Measurements from ENCODE around the gene C16orf96.

The C16orf96 gene

DNA sequence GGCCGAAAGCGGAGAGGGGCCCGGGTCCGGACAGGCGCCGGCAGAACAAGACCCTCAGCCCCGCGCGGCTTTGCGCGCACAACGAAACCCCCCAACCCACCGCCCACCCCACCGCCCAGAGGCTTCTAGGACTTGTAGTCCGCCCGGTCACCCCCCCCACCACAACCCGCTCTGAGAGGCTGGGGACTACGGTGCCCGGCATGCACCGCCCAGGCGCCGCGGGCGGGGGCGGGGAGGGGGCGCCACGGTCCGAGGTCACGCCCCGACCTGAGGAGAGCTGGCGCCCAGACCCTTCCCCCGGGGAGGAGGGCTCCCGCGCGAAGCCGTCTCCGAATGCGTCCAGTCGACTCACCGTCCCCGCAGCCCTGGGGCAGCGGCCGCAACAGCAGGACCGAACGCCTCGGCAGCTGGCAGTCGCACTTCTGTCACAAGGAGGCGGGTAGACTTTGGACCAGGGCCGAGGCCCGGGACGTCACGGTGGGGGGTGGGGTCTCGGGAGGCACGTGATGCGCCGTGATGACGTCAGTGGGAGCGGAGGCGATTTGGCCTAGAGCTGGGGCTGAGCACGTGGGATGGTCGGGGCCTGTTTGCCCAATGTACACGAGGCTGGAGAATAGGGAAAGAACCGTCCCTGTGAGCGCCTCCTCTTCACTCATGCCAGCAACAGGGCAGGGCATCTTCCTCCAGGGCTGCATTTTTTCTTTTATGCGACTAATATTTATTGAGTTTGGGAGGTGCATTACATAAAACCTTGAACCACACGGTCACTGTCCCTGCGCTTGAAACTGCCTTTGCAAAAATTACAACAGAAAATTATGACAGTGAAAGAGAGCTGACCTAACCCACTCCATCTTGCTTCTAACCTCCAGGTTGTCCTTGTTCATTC, 17.5 kb upstream of the C16orf96 start, which contains the start of gene CDIP1:
TSS of gene CDIP1 (minus strand) at position 424 of the 886 bp plus-strand sequence. CDS start 24,643 bp downstream, outside the sequence.
- TF ChIP-seq EZH2 (IDR thresholded peaks at IDR 0.05; ENCODE audit: borderline replicate concordance, low read depth, low read length, severe bottlenecking), result no peak
- TF ChIP-seq, protein P1, sequence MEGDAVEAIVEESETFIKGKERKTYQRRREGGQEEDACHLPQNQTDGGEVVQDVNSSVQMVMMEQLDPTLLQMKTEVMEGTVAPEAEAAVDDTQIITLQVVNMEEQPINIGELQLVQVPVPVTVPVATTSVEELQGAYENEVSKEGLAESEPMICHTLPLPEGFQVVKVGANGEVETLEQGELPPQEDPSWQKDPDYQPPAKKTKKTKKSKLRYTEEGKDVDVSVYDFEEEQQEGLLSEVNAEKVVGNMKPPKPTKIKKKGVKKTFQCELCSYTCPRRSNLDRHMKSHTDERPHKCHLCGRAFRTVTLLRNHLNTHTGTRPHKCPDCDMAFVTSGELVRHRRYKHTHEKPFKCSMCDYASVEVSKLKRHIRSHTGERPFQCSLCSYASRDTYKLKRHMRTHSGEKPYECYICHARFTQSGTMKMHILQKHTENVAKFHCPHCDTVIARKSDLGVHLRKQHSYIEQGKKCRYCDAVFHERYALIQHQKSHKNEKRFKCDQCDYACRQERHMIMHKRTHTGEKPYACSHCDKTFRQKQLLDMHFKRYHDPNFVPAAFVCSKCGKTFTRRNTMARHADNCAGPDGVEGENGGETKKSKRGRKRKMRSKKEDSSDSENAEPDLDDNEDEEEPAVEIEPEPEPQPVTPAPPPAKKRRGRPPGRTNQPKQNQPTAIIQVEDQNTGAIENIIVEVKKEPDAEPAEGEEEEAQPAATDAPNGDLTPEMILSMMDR (IDR thresholded peaks at IDR 0.05; ENCODE audit: borderline replicate concordance, extremely low read depth, low read length, poor library complexity, severe bottlenecking), result no peak
- Histone ChIP-seq H3K9ac (ENCODE audit: low read depth, low read length) (no peak within 1 kb of the TSS), H3K79me2 (ENCODE audit: insufficient read depth, low read length) (no peaks in the 10 kb centered on the region), H3K27me3 (ENCODE audit: insufficient read depth, low read length, poor library complexity) (peaks cover 5% of the 10 kb centered on the region), H3K4me2 (ENCODE audit: insufficient read depth, low read length) (no peak within 1 kb of the TSS), H3K9me3 (ENCODE audit: insufficient read depth, low read length, severe bottlenecking) (no peaks in the 10 kb centered on the region), H3K27ac (ENCODE audit: low read length) (no peak within 1 kb of the TSS), H3K4me3 (ENCODE audit: low read depth in 1 of 2, low read length in 2 of 2) (no peak within 1 kb of the TSS), H2AFZ (ENCODE audit: low read depth, low read length) (no peak within 1 kb of the TSS), H4K20me1 (ENCODE audit: insufficient read depth, low read length) (no peaks in the 10 kb centered on the region), H3K4me1 (ENCODE audit: insufficient read depth, low read length) (no peaks in the 10 kb centered on the region), H3K36me3 (ENCODE audit: insufficient read depth, low read length) (no peaks in the 10 kb centered on the region)
- ATAC-seq (ENCODE audit: insufficient read depth, low read depth), result no peak
- no peak for DNase-seq

DNA sequence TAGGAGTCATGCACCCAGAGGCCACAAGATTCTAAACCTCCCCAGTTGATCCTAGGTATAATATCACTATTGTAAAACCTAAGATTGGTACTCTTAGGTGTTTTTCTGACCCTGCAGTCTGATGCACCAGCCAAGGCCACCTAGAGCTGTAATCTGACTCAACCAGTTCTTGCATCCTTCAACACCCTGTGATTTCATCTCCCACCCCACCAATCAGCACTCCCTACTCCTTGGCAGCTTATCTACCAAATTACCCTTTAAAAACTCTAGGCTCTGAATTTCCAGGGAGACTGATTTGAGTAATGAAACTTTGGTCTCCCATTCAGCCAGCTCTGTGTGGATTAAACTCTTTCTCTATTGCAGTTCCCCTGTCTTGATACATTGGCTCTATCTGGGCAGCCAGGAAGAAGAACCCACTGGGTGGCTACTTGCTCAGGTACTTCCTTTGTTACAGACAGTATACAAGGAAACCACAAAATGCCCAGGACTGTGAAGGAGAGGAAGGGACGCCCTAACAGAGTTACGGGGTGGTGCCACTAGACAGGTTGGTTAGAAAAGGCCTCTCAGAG, 16.3 kb upstream of the C16orf96 start:
- no peak overlapping the region for H3K4me2 ChIP-seq (ENCODE audit: insufficient read depth, low read length)
- no peaks in the 10 kb centered on the region for H3K4me1 ChIP-seq (ENCODE audit: insufficient read depth, low read length)
- no peak overlapping the region for H3K27ac ChIP-seq (ENCODE audit: low read length)
- H3K36me3 ChIP-seq (ENCODE audit: insufficient read depth, low read length), result no peaks in the 10 kb centered on the region
- H3K4me3 ChIP-seq (ENCODE audit: low read depth in 1 of 2, low read length in 2 of 2), result no peak overlapping the region
- no peak for DNase-seq
- H3K27me3 ChIP-seq (ENCODE audit: insufficient read depth, low read length, poor library complexity), result peaks cover 5% of the 10 kb centered on the region
- H3K79me2 ChIP-seq (ENCODE audit: insufficient read depth, low read length), result no peaks in the 10 kb centered on the region
- ATAC-seq (ENCODE audit: insufficient read depth, low read depth), result no peak
- TF ChIP-seq EZH2 (IDR thresholded peaks at IDR 0.05; ENCODE audit: borderline replicate concordance, low read depth, low read length, severe bottlenecking), result no peak
- TF ChIP-seq, protein P1 (IDR thresholded peaks at IDR 0.05; ENCODE audit: borderline replicate concordance, extremely low read depth, low read length, poor library complexity, severe bottlenecking), result no peak
- no peak overlapping the region for H3K9ac ChIP-seq (ENCODE audit: low read depth, low read length)
- H2AFZ ChIP-seq (ENCODE audit: low read depth, low read length), result no peak overlapping the region
- no peaks in the 10 kb centered on the region for H3K9me3 ChIP-seq (ENCODE audit: insufficient read depth, low read length, severe bottlenecking)
- no peaks in the 10 kb centered on the region for H4K20me1 ChIP-seq (ENCODE audit: insufficient read depth, low read length)

DNA sequence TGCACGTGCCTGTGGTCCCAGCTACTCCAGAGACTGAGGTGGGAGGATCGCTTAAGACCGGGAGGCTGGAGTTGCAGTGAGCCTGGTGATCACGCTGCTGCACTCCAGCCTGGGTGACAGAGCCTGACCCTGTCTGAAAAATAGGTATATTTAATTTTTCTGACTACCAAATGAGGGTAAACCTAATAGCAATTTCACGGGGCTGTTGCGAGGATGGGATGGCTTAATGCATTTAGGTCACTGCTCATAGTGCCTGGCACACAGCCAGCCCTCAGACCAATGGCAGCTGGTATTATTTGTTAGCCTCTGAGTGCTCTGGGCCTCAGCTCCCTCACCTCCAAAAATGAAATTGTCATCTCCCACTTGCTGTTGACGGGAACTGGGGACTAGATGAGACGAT, 11.7 kb upstream of the C16orf96 start:
- Histone ChIP-seq H3K9me3 (ENCODE audit: insufficient read depth, low read length, severe bottlenecking) (no peaks in the 10 kb centered on the region), H4K20me1 (ENCODE audit: insufficient read depth, low read length) (no peaks in the 10 kb centered on the region), H3K9ac (ENCODE audit: low read depth, low read length) (no peak overlapping the region), H3K79me2 (ENCODE audit: insufficient read depth, low read length) (no peaks in the 10 kb centered on the region), H3K36me3 (ENCODE audit: insufficient read depth, low read length) (no peaks in the 10 kb centered on the region), H2AFZ (ENCODE audit: low read depth, low read length) (no peak overlapping the region), H3K4me1 (ENCODE audit: insufficient read depth, low read length) (peaks cover 5% of the 10 kb centered on the region; the same call in 1 of the 2 replicates), H3K27ac (ENCODE audit: low read length) (no peak overlapping the region), H3K4me3 (ENCODE audit: low read depth in 1 of 2, low read length in 2 of 2) (no peak overlapping the region), H3K4me2 (ENCODE audit: insufficient read depth, low read length) (no peak overlapping the region), H3K27me3 (ENCODE audit: insufficient read depth, low read length, poor library complexity) (peaks cover 3% of the 10 kb centered on the region)
- no peak for TF ChIP-seq EZH2 (IDR thresholded peaks at IDR 0.05; ENCODE audit: borderline replicate concordance, low read depth, low read length, severe bottlenecking)
- TF ChIP-seq, protein P1 (IDR thresholded peaks at IDR 0.05; ENCODE audit: borderline replicate concordance, extremely low read depth, low read length, poor library complexity, severe bottlenecking), result no peak
- no peak for DNase-seq
- ATAC-seq (ENCODE audit: insufficient read depth, low read depth), result no peak
